Neutrophil (primary cell): Measurements from ENCODE around the gene PIAS3.

Experiments used
- H3K27ac ChIP-seq: fragments of 200-600 bp; sonication (generic); 2 replicates; pipeline ENCODE4 v1.5.1; 2016; ENCODE audit warnings: mild to moderate bottlenecking, moderate library complexity
- H3K27me3 ChIP-seq: fragments of 200-600 bp; sonication (generic); 2 replicates; pipeline ENCODE4 v1.6.0; 2016; ENCODE audit warnings: mild to moderate bottlenecking
- H3K36me3 ChIP-seq: fragments of 200-600 bp; sonication (generic); 2 replicates; pipeline ENCODE4 v1.5.1; 2017
- H3K4me1 ChIP-seq, 2 experiments: fragments of 200-600 bp in 1 of 2; sonication (generic) in 1 of 2; 1 replicate in 1 of 2; 2 replicates in 1 of 2; pipeline versions ENCODE4 v1.5.1 to v1.6.1; 2013 to 2016; ENCODE audit warnings: low read depth in 1 of 2, low read length in 1 of 2, mild to moderate bottlenecking in 1 of 2, moderate library complexity in 1 of 2; ENCODE audit not compliant: control insufficient read depth in 1 of 2, insufficient read depth in 1 of 2
- H3K4me3 ChIP-seq, 2 experiments: fragments of 200-600 bp in 1 of 2; sonication (generic) in 1 of 2; 1 replicate in 1 of 2; 2 replicates in 1 of 2; pipeline ENCODE4 v1.5.1; 2013 to 2016; ENCODE audit warnings: low read depth in 1 of 2, low read length in 1 of 2, mild to moderate bottlenecking in 1 of 2, moderate library complexity in 1 of 2
- H3K9me3 ChIP-seq: fragments of 200-600 bp; sonication (generic); 2 replicates; pipeline ENCODE4 v1.5.1; 2016
- TF ChIP-seq, protein P1 (sequence below): fragments of 200-600 bp; sonication (generic); IDR thresholded peaks from 2 replicates; pipeline ENCODE4 v1.5.1; 2016; ENCODE audit warnings: antibody characterized with exemption

PIAS3 gene

GRCh38 chr1:145874646-145875045, 15.8 kb upstream of the PIAS3 start:
- TF ChIP-seq, protein P1, sequence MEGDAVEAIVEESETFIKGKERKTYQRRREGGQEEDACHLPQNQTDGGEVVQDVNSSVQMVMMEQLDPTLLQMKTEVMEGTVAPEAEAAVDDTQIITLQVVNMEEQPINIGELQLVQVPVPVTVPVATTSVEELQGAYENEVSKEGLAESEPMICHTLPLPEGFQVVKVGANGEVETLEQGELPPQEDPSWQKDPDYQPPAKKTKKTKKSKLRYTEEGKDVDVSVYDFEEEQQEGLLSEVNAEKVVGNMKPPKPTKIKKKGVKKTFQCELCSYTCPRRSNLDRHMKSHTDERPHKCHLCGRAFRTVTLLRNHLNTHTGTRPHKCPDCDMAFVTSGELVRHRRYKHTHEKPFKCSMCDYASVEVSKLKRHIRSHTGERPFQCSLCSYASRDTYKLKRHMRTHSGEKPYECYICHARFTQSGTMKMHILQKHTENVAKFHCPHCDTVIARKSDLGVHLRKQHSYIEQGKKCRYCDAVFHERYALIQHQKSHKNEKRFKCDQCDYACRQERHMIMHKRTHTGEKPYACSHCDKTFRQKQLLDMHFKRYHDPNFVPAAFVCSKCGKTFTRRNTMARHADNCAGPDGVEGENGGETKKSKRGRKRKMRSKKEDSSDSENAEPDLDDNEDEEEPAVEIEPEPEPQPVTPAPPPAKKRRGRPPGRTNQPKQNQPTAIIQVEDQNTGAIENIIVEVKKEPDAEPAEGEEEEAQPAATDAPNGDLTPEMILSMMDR = no peak
- no peak overlapping the region for H3K27ac ChIP-seq

DNA sequence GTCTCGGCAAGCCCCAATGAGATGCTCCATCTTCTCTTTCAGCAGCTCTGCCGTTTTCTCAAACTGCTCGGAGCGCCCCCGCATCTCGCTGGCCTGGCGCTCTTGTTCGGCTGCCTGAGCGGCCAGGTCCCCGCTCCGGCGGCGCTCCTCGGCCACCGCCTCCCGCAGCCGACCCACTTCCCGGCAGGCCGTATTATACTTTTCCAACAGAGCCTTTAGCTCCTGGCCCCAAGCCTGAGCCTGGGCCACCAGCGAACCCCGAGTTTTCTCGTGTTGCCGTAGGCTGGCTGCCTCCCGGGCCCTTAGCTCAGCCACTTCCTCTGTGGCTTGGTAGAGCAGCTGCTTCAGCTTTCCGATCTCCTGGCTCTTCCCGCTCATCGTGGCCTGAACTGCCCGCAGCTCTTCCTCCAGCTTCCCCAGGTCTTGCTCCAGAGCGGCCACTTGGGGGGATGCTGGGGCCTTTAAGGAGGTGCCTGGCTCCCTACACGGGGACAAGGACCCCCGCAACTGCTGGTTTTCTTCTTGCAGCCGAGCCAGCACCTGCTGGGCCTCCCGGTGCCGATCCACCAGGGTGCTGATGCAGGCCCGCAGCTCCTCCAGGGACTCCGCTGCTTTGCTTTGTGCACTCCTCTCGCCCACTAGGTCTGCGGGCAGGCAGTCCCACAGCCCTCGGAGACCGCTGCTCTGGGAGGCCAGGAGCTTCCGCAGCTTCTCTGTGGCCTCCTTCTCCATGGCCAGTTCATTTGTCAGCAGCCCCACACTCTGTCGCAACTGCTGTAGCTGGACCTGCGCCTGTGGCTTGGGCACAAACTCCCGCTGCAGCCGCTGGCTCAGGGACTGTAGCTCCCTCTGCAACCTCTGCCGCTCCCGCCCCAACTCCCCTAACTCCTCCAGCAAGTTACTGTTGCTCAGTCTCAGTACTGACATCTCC, 13.4 kb upstream of the PIAS3 start:
- TF ChIP-seq, protein P1 = no peak
- no peaks in the 10 kb centered on the region for H3K36me3 ChIP-seq
- no peaks in the 10 kb centered on the region for H3K9me3 ChIP-seq
- H3K27ac ChIP-seq = no peak overlapping the region
- H3K27me3 ChIP-seq = peaks cover 42% of the 10 kb centered on the region
- peaks cover 12 to 14% of the 10 kb centered on the region in 2 experiments for H3K4me1 ChIP-seq
- peak overlapping the region; percentile 32 to 52 for H3K4me3 ChIP-seq

More at GRCh38 chr1:145874646-145875045, 15.8 kb upstream of the PIAS3 start:
- H3K4me3 ChIP-seq = no peak overlapping the region
- H3K36me3 ChIP-seq = no peaks in the 10 kb centered on the region
- peaks cover 12 to 14% of the 10 kb centered on the region in 2 experiments for H3K4me1 ChIP-seq
- H3K9me3 ChIP-seq = no peaks in the 10 kb centered on the region
- H3K27me3 ChIP-seq = peaks cover 42% of the 10 kb centered on the region

DNA sequence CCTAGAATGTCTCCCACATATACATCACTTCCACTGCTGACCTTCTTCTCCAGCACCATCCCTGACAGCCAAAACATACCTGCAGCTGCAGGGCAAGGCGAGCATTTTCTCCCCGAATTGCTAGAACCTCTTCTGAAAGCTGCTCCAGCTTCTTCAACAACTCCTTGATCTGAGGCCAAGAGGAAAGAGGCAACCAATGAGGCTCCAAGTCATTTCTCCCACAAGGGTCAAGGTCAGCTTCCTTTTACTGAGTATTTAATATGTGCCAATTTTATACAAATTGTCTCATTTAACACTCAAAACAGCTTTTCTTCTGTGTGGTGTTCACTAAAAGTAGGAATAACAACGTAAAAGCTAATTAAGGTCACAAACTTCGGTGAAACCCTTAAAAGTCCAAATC, 9.4 kb upstream of the PIAS3 start:
- Histone ChIP-seq H3K27me3 (peaks cover 20% of the 10 kb centered on the region), H3K4me3 (no peak overlapping the region), H3K4me1 (peaks cover 12 to 14% of the 10 kb centered on the region in 2 experiments), H3K9me3 (no peaks in the 10 kb centered on the region), H3K36me3 (no peaks in the 10 kb centered on the region), H3K27ac (no peak overlapping the region)
- TF ChIP-seq, protein P1 = no peak

DNA sequence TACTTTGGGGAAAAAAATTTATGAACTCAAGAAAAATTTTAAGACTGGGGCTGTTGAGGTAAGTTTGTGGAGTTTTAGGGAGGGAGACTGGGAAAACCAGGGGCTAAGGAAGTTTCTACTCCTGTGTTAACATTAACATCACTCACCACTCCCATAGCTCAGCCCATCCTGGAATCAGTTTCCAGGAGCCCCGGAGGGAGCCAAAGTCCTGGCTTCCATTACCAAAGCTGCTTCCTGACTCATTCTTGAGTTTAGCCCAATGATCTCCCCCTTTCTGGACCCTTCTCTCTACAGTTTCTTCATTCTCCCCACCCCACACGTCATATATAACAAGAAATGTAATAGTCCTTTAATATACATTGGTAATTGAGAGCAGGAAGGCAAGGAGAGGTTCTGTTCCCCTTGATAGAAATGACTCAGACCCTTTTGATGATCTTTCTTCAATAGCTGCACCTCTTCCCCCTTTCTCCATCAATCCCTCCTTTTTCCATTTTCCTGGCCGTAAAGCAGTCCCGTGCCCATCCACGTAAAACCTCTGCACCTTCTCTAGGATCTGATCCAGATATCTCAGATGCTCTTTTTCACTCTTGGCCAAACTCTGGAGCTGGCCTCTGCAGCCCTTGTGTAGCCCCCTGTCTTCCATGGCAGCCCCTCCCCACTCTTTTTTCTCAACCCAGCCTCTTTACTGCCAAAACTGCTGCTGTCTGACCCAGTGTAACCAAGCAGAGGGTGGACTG, 4.6 kb upstream of the PIAS3 start:
- TF ChIP-seq, protein P1 = no peak
- peaks cover 14% of the 10 kb centered on the region for H3K27me3 ChIP-seq
- H3K36me3 ChIP-seq = no peaks in the 10 kb centered on the region
- no peaks in the 10 kb centered on the region for H3K9me3 ChIP-seq
- no peak overlapping the region for H3K4me3 ChIP-seq
- H3K4me1 ChIP-seq = peaks cover 7 to 8% of the 10 kb centered on the region in 2 experiments
- no peak overlapping the region for H3K27ac ChIP-seq

GRCh38 chr1:145859491-145860023, 676 bp upstream of the PIAS3 start:
- Histone ChIP-seq H3K36me3 (peaks cover 11% of the 10 kb centered on the region), H3K9me3 (no peaks in the 10 kb centered on the region), H3K27ac (peak overlapping the region; percentile 64), H3K4me3 (peak overlapping the region; percentile 64 to 93), H3K27me3 (peaks cover 14% of the 10 kb centered on the region), H3K4me1 (peaks cover 15 to 17% of the 10 kb centered on the region in 2 experiments)
- TF ChIP-seq, protein P1 = peak; percentile 14
